ENCODE results near the gene PIBF1.

Gene PIBF1

GRCh38 chr13:72960541-72960940 is 178.6 kb downstream of the PIBF1 start:
- in situ Hi-C loops (cut with MboI; ENCODE audit: low pct_unique_long_range_greater_than_20kb, low sequenced_read_pairs, unreplicated experiment): no loop called here
- TF ChIP-seq, protein P1, sequence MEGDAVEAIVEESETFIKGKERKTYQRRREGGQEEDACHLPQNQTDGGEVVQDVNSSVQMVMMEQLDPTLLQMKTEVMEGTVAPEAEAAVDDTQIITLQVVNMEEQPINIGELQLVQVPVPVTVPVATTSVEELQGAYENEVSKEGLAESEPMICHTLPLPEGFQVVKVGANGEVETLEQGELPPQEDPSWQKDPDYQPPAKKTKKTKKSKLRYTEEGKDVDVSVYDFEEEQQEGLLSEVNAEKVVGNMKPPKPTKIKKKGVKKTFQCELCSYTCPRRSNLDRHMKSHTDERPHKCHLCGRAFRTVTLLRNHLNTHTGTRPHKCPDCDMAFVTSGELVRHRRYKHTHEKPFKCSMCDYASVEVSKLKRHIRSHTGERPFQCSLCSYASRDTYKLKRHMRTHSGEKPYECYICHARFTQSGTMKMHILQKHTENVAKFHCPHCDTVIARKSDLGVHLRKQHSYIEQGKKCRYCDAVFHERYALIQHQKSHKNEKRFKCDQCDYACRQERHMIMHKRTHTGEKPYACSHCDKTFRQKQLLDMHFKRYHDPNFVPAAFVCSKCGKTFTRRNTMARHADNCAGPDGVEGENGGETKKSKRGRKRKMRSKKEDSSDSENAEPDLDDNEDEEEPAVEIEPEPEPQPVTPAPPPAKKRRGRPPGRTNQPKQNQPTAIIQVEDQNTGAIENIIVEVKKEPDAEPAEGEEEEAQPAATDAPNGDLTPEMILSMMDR (IDR thresholded peaks at IDR 0.05; ENCODE audit: extremely low read depth, insufficient read depth, missing control alignments): no peak
- DNase-seq (ENCODE audit: low spot score): no peak

- TF ChIP-seq, protein P1 (IDR thresholded peaks at IDR 0.05; ENCODE audit: extremely low read depth, insufficient read depth, missing control alignments): no peak
- in situ Hi-C loops (cut with MboI; ENCODE audit: low pct_unique_long_range_greater_than_20kb, low sequenced_read_pairs, unreplicated experiment): no loop called here
- no peak for DNase-seq (ENCODE audit: low spot score)
Measured at GRCh38 chr13:72963762-72964161, 181.8 kb downstream of the PIBF1 start.

- DNase-seq (ENCODE audit: low spot score): no peak
- TF ChIP-seq, protein P1 (IDR thresholded peaks at IDR 0.05; ENCODE audit: extremely low read depth, insufficient read depth, missing control alignments): no peak
- in situ Hi-C loops (cut with MboI; ENCODE audit: low pct_unique_long_range_greater_than_20kb, low sequenced_read_pairs, unreplicated experiment): no loop called here
Measured at GRCh38 chr13:72970301-72970880, 188.5 kb downstream of the PIBF1 start.

GRCh38 chr13:72970956-72971355 is 189.0 kb downstream of the PIBF1 start:
- in situ Hi-C loops (cut with MboI; ENCODE audit: low pct_unique_long_range_greater_than_20kb, low sequenced_read_pairs, unreplicated experiment): no loop called here
- DNase-seq (ENCODE audit: low spot score): no peak
- TF ChIP-seq, protein P1 (IDR thresholded peaks at IDR 0.05; ENCODE audit: extremely low read depth, insufficient read depth, missing control alignments): no peak

GRCh38 chr13:72973234-72973633 is 191.3 kb downstream of the PIBF1 start:
- no peak for DNase-seq (ENCODE audit: low spot score)
- TF ChIP-seq, protein P1 (IDR thresholded peaks at IDR 0.05; ENCODE audit: extremely low read depth, insufficient read depth, missing control alignments): no peak
- in situ Hi-C loops (cut with MboI; ENCODE audit: low pct_unique_long_range_greater_than_20kb, low sequenced_read_pairs, unreplicated experiment): no loop called here

DNA sequence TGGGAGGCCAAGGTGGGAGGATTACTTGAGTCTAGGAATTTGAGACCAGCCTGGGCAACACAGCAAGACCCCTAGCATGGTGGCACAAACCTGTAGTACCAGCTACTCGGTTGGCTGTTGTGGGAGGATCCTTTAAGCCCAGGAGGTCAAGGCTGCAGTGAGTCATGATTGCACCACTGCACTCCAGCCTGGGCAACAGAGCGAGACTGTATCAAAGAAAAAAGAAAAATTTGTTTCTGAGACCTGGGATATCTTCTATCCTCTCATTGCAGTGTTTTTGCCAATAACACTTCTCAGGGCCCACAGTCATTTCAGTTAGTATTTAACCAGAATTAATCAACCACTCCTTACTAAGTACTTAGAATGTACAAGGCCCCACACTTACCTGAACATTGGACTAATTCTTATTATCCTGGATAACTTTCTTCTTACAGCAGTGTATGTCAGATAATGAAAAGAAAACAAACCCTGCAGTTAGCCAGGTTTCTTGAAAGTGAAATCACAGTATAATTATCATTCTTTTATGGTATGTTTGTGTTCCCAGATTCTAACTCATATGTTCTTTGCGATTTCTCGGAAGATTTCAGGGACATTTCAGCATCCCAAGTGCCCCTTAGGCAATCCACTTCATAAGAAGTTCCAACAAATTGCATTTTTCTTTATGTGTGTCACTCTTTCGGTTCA is 201.3 kb downstream of the PIBF1 start:
- in situ Hi-C loops (cut with MboI; ENCODE audit: low pct_unique_long_range_greater_than_20kb, low sequenced_read_pairs, unreplicated experiment): no loop called here
- TF ChIP-seq, protein P1 (IDR thresholded peaks at IDR 0.05; ENCODE audit: extremely low read depth, insufficient read depth, missing control alignments): no peak
- no peak for DNase-seq (ENCODE audit: low spot score)

Data from GM13977 (cell line).